H9 (cell line): ENCODE measurements around the gene KCNAB3. TPM values are rescaled to one million over a fixed set of nuclear protein-coding genes. Genes with fewer than 3 reads are reported as not detected.

ENCODE experiments used
- DNase-seq: peaks from one replicate; pipeline ENCODE4 v3.0.0-alpha.2; 2017
- H2AFZ ChIP-seq: one replicate; pipeline ENCODE4 v1.6.1; 2013; ENCODE audit warnings: mild to moderate bottlenecking, low read length, control low read depth, moderate library complexity
- H2AK5ac ChIP-seq: 2 replicates; pipeline ENCODE4 v1.6.1; 2013; ENCODE audit warnings: low read length, control low read depth, mixed read lengths; ENCODE audit not compliant: insufficient read length
- H2BK120ac ChIP-seq: one replicate; pipeline ENCODE4 v1.6.1; 2013; ENCODE audit warnings: low read depth, mild to moderate bottlenecking, low read length, control low read depth, inconsistent platforms; ENCODE audit not compliant: poor library complexity, severe bottlenecking
- H2BK12ac ChIP-seq: 2 replicates; pipeline ENCODE4 v1.6.1; 2013; ENCODE audit warnings: low read length, control low read depth, mixed read lengths, low read depth; ENCODE audit not compliant: insufficient read length
- H2BK15ac ChIP-seq: 2 replicates; pipeline ENCODE4 v1.6.1; 2013; ENCODE audit warnings: low read depth, low read length, control low read depth
- H2BK20ac ChIP-seq: one replicate; pipeline ENCODE4 v1.6.1; 2013; ENCODE audit warnings: low read depth, mild to moderate bottlenecking, low read length, control low read depth, inconsistent platforms; ENCODE audit not compliant: poor library complexity, severe bottlenecking
- H2BK5ac ChIP-seq: 2 replicates; pipeline ENCODE4 v1.6.1; 2013; ENCODE audit warnings: low read length, control low read depth, mixed read lengths; ENCODE audit not compliant: insufficient read length
- H3K14ac ChIP-seq: 2 replicates; pipeline ENCODE4 v1.6.1; 2013; ENCODE audit warnings: low read length, control low read depth; ENCODE audit not compliant: insufficient read depth
- H3K18ac ChIP-seq: 2 replicates; pipeline ENCODE4 v1.6.1; 2013; ENCODE audit warnings: low read depth, mild to moderate bottlenecking, mixed read lengths, low read length, control low read depth; ENCODE audit not compliant: insufficient read length
- H3K23ac ChIP-seq: 2 replicates; pipeline ENCODE4 v1.6.1; 2013; ENCODE audit warnings: low read length, control low read depth, mixed read lengths, low read depth; ENCODE audit not compliant: insufficient read length
- H3K23me2 ChIP-seq: 2 replicates; pipeline ENCODE4 v1.6.1; 2013; ENCODE audit warnings: low read depth, mild to moderate bottlenecking, mixed read lengths, low read length, control low read depth; ENCODE audit not compliant: insufficient read length, poor library complexity, severe bottlenecking
- H3K27ac ChIP-seq: 2 replicates; pipeline ENCODE4 v1.5.1; 2013; ENCODE audit warnings: low read length, control low read depth, mixed read lengths, low read depth; ENCODE audit not compliant: insufficient read length
- H3K27me3 ChIP-seq: 2 replicates; pipeline ENCODE4 v1.6.1; 2013; ENCODE audit warnings: low read length, control low read depth, inconsistent platforms; ENCODE audit not compliant: insufficient read depth
- H3K4ac ChIP-seq: 2 replicates; pipeline ENCODE4 v1.6.1; 2013; ENCODE audit warnings: low read depth, mild to moderate bottlenecking, control low read depth, inconsistent platforms, low read length, moderate library complexity
- H3K4me1 ChIP-seq: 2 replicates; pipeline ENCODE4 v1.6.1; 2013; ENCODE audit warnings: low read length, control low read depth, inconsistent platforms; ENCODE audit not compliant: insufficient read depth
- H3K4me2 ChIP-seq: 2 replicates; pipeline ENCODE4 v1.6.1; 2013; ENCODE audit warnings: low read length, control low read depth, mixed read lengths; ENCODE audit not compliant: insufficient read length, insufficient read depth
- H3K56ac ChIP-seq: 2 replicates; pipeline ENCODE4 v1.6.1; 2013; ENCODE audit warnings: low read depth, mild to moderate bottlenecking, mixed read lengths, low read length, control low read depth; ENCODE audit not compliant: insufficient read length
- H3K79me1 ChIP-seq: 2 replicates; pipeline ENCODE4 v1.6.1; 2013; ENCODE audit warnings: low read depth, mild to moderate bottlenecking, moderate library complexity, low read length, control low read depth, inconsistent platforms; ENCODE audit not compliant: insufficient read depth, poor library complexity, severe bottlenecking
- H3K79me2 ChIP-seq: 2 replicates; pipeline ENCODE4 v1.6.1; 2013; ENCODE audit warnings: low read length, control low read depth, inconsistent platforms; ENCODE audit not compliant: insufficient read depth
- H3K9ac ChIP-seq: 2 replicates; pipeline ENCODE4 v1.6.1; 2013; ENCODE audit warnings: low read length, control low read depth, mixed read lengths; ENCODE audit not compliant: insufficient read length; ENCODE audit errors: extremely low read depth
- H3K9me3 ChIP-seq: one replicate; pipeline ENCODE4 v1.6.1; 2013; ENCODE audit warnings: low read depth, low read length, inconsistent platforms; ENCODE audit not compliant: control insufficient read depth
- H3T11ph ChIP-seq: one replicate; pipeline ENCODE4 v1.6.1; 2013; ENCODE audit warnings: mild to moderate bottlenecking, low read length, control low read depth, inconsistent platforms
- H4K20me1 ChIP-seq: one replicate; pipeline ENCODE4 v1.6.1; 2013; ENCODE audit not compliant: control insufficient read depth, insufficient read length, insufficient read depth
- H4K5ac ChIP-seq: 2 replicates; pipeline ENCODE4 v1.6.1; 2013; ENCODE audit warnings: low read depth, mild to moderate bottlenecking, mixed read lengths, low read length, control low read depth; ENCODE audit not compliant: insufficient read length
- H4K8ac ChIP-seq: replicated peaks from 2 replicates; pipeline ENCODE4 v1.6.1; 2013; ENCODE audit warnings: low read length, control low read depth, mixed read lengths, low read depth; ENCODE audit not compliant: insufficient read length
- H4K91ac ChIP-seq: 2 replicates; pipeline ENCODE4 v1.6.1; 2013; ENCODE audit warnings: low read depth, mild to moderate bottlenecking, moderate library complexity, mixed read lengths, low read length, control low read depth; ENCODE audit not compliant: insufficient read length
- H3K27ac Mint-ChIP-seq, 3 experiments: 2 replicates in 2 of 3; 3 replicates in 1 of 3; pipeline ENCODE4 v1.8.0; 2020 to 2021; ENCODE audit warnings: mixed read lengths in 3 of 3, mild to moderate bottlenecking in 1 of 3, moderate library complexity in 1 of 3
- H3K27me3 Mint-ChIP-seq: 2 replicates; pipeline ENCODE4 v1.8.0; 2021; ENCODE audit warnings: low read depth, mild to moderate bottlenecking, moderate library complexity, mixed read lengths
- H3K36me3 Mint-ChIP-seq, 3 experiments: 2 replicates in 2 of 3; 3 replicates in 1 of 3; pipeline ENCODE4 v1.8.0; 2020 to 2021; ENCODE audit warnings: low read depth in 3 of 3, mixed read lengths in 3 of 3; ENCODE audit not compliant: insufficient read depth in 1 of 3
- H3K4me1 Mint-ChIP-seq, 2 experiments: 2 replicates each; pipeline ENCODE4 v1.8.0; 2020; ENCODE audit warnings: mixed read lengths in 2 of 2
- H3K4me3 Mint-ChIP-seq, 2 experiments: 2 replicates in 1 of 2; 3 replicates in 1 of 2; pipeline ENCODE4 v1.8.0; 2020 to 2021; ENCODE audit warnings: mild to moderate bottlenecking in 2 of 2, mixed read lengths in 2 of 2, moderate library complexity in 1 of 2
- H3K9me3 Mint-ChIP-seq, 2 experiments: 2 replicates in 1 of 2; 3 replicates in 1 of 2; pipeline ENCODE4 v1.8.0; 2020; ENCODE audit warnings: mild to moderate bottlenecking in 2 of 2, mixed read lengths in 2 of 2, moderate library complexity in 1 of 2
- WGBS: extraction: QIAGEN DNeasy Blood & Tissue Kit; methylation state at CpG from one replicate; pipeline ENCODE4 v1.1.7; 2013; ENCODE audit warnings: missing lambda C conversion rate, low lambda C conversion rate, mixed read lengths; ENCODE audit not compliant: insufficient read length; ENCODE audit errors: extremely low coverage; 5-methylcytosine and 5-hydroxymethylcytosine counted together
- total RNA-seq: library from RNA; stranded (reverse); gene quantifications from 2 replicates; pipeline ENCODE4 v1.2.1, GENCODE V29; 2021
- TF ChIP-seq, protein P1 (sequence below): fragments of 200-600 bp; sonication (generic); conservative IDR thresholded peaks from 3 replicates; pipeline ENCODE4 v1.8.0; 2021; ENCODE audit warnings: antibody characterized with exemption, mild to moderate bottlenecking

The KCNAB3 gene
- total RNA-seq, 1 experiment from 2014 or later, result 6.4 TPM

DNA sequence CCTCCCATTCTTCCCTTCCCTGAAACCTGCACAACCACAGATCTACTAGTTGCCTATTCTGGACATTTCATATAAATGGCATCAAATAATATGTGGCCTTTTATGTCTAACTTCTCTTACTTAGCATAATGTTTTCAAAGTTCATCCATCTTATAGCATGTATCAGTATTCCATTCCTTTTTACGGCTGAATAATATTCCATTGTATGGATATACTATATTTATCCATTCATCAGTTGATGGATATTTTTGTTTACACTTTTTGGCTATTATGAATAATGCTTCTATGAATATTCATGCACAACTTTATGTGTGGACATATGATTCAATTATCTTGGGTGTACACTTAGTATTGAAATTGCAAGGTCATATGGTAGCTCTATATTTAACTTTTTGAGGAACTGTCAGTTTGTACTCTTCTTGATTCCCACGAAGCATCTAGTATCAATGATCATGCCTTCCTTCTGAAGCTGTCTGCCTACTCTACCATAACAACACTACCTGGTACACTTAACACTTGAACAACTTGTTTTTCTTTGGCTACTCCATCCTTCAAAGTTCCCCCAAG is 53.8 kb downstream of the KCNAB3 start:
- H2BK15ac ChIP-seq, result no peak overlapping the region
- Mint-ChIP-seq H3K4me1 (peaks cover 0 to 3% of the 10 kb centered on the region in 2 experiments; a peak in 1 of 4 replicates), H3K9me3 (no peaks in the 10 kb centered on the region), H3K4me3 (no peak overlapping the region), H3K27me3 (no peaks in the 10 kb centered on the region), H3K27ac (no peak overlapping the region), H3K36me3 (peaks cover 0 to 9% (median 0%) of the 10 kb centered on the region in 3 experiments; a peak in 1 of 7 replicates)
- no peak overlapping the region for H3K9ac ChIP-seq
- no peak overlapping the region for H3K4ac ChIP-seq
- no peaks in the 10 kb centered on the region for H3K27me3 ChIP-seq
- H3K18ac ChIP-seq, result no peak overlapping the region
- no peak overlapping the region for H3K23ac ChIP-seq
- H3K56ac ChIP-seq, result no peak overlapping the region
- H3K4me1 ChIP-seq, result no peaks in the 10 kb centered on the region
- no peaks in the 10 kb centered on the region for H4K20me1 ChIP-seq
- H2BK12ac ChIP-seq, result no peak overlapping the region
- no CpG with 5 or more reads among the region's 2 CpGs for WGBS
- no peak overlapping the region for H3K27ac ChIP-seq
- no peak overlapping the region for H2BK120ac ChIP-seq
- H3T11ph ChIP-seq, result no peak overlapping the region
- no peak overlapping the region for H4K91ac ChIP-seq
- H3K79me2 ChIP-seq, result no peaks in the 10 kb centered on the region
- no peak overlapping the region for H2BK5ac ChIP-seq
- H4K5ac ChIP-seq, result no peak overlapping the region
- no peak overlapping the region for H2AK5ac ChIP-seq
- no peak overlapping the region for H3K4me2 ChIP-seq
- H3K9me3 ChIP-seq, result no peaks in the 10 kb centered on the region
- no peak overlapping the region for H2AFZ ChIP-seq
- no peaks in the 10 kb centered on the region for H3K79me1 ChIP-seq
- H2BK20ac ChIP-seq, result no peak overlapping the region
- no peaks in the 10 kb centered on the region for H3K23me2 ChIP-seq
- H4K8ac ChIP-seq, result no peak overlapping the region
- no peak for DNase-seq
- H3K14ac ChIP-seq, result no peak overlapping the region
- TF ChIP-seq, protein P1, sequence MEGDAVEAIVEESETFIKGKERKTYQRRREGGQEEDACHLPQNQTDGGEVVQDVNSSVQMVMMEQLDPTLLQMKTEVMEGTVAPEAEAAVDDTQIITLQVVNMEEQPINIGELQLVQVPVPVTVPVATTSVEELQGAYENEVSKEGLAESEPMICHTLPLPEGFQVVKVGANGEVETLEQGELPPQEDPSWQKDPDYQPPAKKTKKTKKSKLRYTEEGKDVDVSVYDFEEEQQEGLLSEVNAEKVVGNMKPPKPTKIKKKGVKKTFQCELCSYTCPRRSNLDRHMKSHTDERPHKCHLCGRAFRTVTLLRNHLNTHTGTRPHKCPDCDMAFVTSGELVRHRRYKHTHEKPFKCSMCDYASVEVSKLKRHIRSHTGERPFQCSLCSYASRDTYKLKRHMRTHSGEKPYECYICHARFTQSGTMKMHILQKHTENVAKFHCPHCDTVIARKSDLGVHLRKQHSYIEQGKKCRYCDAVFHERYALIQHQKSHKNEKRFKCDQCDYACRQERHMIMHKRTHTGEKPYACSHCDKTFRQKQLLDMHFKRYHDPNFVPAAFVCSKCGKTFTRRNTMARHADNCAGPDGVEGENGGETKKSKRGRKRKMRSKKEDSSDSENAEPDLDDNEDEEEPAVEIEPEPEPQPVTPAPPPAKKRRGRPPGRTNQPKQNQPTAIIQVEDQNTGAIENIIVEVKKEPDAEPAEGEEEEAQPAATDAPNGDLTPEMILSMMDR, result no peak
